Trophoblast cell (in vitro differentiated cells and primary cell): ENCODE results near the gene PHETA2.
A peak's percentile ranks its signal among the peaks of the same experiment; 100 is the strongest.

ENCODE experiments used
- DNase-seq, 2 donors: peaks; one replicate each; pipeline ENCODE4 v3.0.0-alpha.2; 2016
- H2AFZ ChIP-seq: 2 replicates; pipeline ENCODE4 v1.6.1; 2013; ENCODE audit warnings: low read length, moderate library complexity, mild to moderate bottlenecking; ENCODE audit not compliant: insufficient read depth, poor library complexity
- H2AK5ac ChIP-seq: 2 replicates; pipeline ENCODE4 v1.6.1; 2013; ENCODE audit warnings: mild to moderate bottlenecking, low read length
- H2BK120ac ChIP-seq: 2 replicates; pipeline ENCODE4 v1.6.1; 2013; ENCODE audit warnings: low read length, mild to moderate bottlenecking, moderate library complexity; ENCODE audit not compliant: insufficient read depth, poor library complexity
- H2BK12ac ChIP-seq: 2 replicates; pipeline ENCODE4 v1.6.1; 2013; ENCODE audit warnings: mild to moderate bottlenecking, low read length, moderate library complexity
- H2BK5ac ChIP-seq: 2 replicates; pipeline ENCODE4 v1.6.1; 2013; ENCODE audit warnings: low read length, low read depth, moderate library complexity, mild to moderate bottlenecking; ENCODE audit not compliant: poor library complexity
- H3K14ac ChIP-seq: 2 replicates; pipeline ENCODE4 v1.6.1; 2013; ENCODE audit warnings: mild to moderate bottlenecking, low read length
- H3K18ac ChIP-seq: 2 replicates; pipeline ENCODE4 v1.6.1; 2013; ENCODE audit warnings: mild to moderate bottlenecking, low read length
- H3K23ac ChIP-seq: 2 replicates; pipeline ENCODE4 v1.6.1; 2013; ENCODE audit warnings: low read length
- H3K27ac ChIP-seq: 2 replicates; pipeline ENCODE4 v1.5.1; 2013; ENCODE audit warnings: low read depth, mild to moderate bottlenecking, inconsistent platforms, low read length, moderate library complexity
- H3K27me3 ChIP-seq: 2 replicates; pipeline ENCODE4 v1.6.1; 2013; ENCODE audit warnings: inconsistent platforms, mild to moderate bottlenecking, low read length, moderate library complexity; ENCODE audit not compliant: insufficient read depth
- H3K36me3 ChIP-seq, 2 experiments: 1 replicate in 1 of 2; 2 replicates in 1 of 2; pipeline ENCODE4 v1.6.1; 2013; ENCODE audit warnings: low read length in 2 of 2, mild to moderate bottlenecking in 2 of 2, moderate library complexity in 1 of 2; ENCODE audit not compliant: insufficient read depth in 2 of 2, control insufficient read depth in 1 of 2
- H3K4ac ChIP-seq: 2 replicates; pipeline ENCODE4 v1.6.1; 2013; ENCODE audit warnings: low read depth, mild to moderate bottlenecking, low read length, moderate library complexity
- H3K4me1 ChIP-seq, 2 experiments: 1 replicate in 1 of 2; 2 replicates in 1 of 2; pipeline ENCODE4 v1.6.1; 2013; ENCODE audit warnings: low read length in 2 of 2, mild to moderate bottlenecking in 2 of 2, moderate library complexity in 1 of 2; ENCODE audit not compliant: insufficient read depth in 2 of 2, control insufficient read depth in 1 of 2
- H3K4me2 ChIP-seq: 2 replicates; pipeline ENCODE4 v1.6.1; 2013; ENCODE audit warnings: inconsistent platforms, mild to moderate bottlenecking, low read length, moderate library complexity
- H3K4me3 ChIP-seq: 2 replicates; pipeline ENCODE4 v1.5.1; 2013; ENCODE audit warnings: mild to moderate bottlenecking, low read depth, low read length, inconsistent platforms
- H3K79me1 ChIP-seq: one replicate; pipeline ENCODE4 v1.6.1; 2013; ENCODE audit warnings: low read length
- H3K79me2 ChIP-seq: 2 replicates; pipeline ENCODE4 v1.6.1; 2013; ENCODE audit warnings: low read length, mild to moderate bottlenecking; ENCODE audit not compliant: control insufficient read depth, insufficient read depth, poor library complexity
- H3K9ac ChIP-seq: 2 replicates; pipeline ENCODE4 v1.6.1; 2013; ENCODE audit warnings: mild to moderate bottlenecking, low read length
- H3K9me3 ChIP-seq: 2 replicates; pipeline ENCODE4 v1.6.1; 2013; ENCODE audit warnings: low read depth, mild to moderate bottlenecking, control low read depth, inconsistent platforms, low read length; ENCODE audit not compliant: insufficient read depth
- H4K12ac ChIP-seq: 2 replicates; pipeline ENCODE4 v1.6.1; 2013; ENCODE audit warnings: low read depth, mild to moderate bottlenecking, low read length, moderate library complexity
- H4K8ac ChIP-seq: 2 replicates; pipeline ENCODE4 v1.6.1; 2013; ENCODE audit warnings: low read depth, mild to moderate bottlenecking, low read length, moderate library complexity
- H4K91ac ChIP-seq: one replicate; pipeline ENCODE4 v1.6.1; 2013; ENCODE audit warnings: low read depth, mild to moderate bottlenecking, low read length, moderate library complexity
- WGBS: extraction: QIAGEN DNeasy Blood & Tissue Kit; methylation state at CpG from one replicate; pipeline ENCODE4 v1.1.7; 2013; ENCODE audit warnings: missing lambda C conversion rate; ENCODE audit not compliant: insufficient read length, insufficient coverage; ENCODE audit errors: extremely low coverage; 5-methylcytosine and 5-hydroxymethylcytosine counted together

The PHETA2 gene

GRCh38 chr22:42066937-42067336, 7.1 kb upstream of the PHETA2 start:
- no peak overlapping the region for H3K4me3 ChIP-seq
- WGBS: no CpG with 5 or more reads among the region's 10 CpGs

GRCh38 chr22:42067671-42068251, 6.3 kb upstream of the PHETA2 start:
- no peak overlapping the region for H2BK120ac ChIP-seq
- no peak overlapping the region for H2BK5ac ChIP-seq
- peaks cover 8 to 11% of the 10 kb centered on the region in 2 experiments for H3K36me3 ChIP-seq
- no peak overlapping the region for H3K18ac ChIP-seq
- H3K79me1 ChIP-seq: peaks cover 3% of the 10 kb centered on the region
- DNase-seq: no peak
- no peak overlapping the region for H2AK5ac ChIP-seq
- no CpG with 5 or more reads among the region's 14 CpGs for WGBS
- no peak overlapping the region for H3K23ac ChIP-seq
- H3K27me3 ChIP-seq: no peaks in the 10 kb centered on the region
- no peak overlapping the region for H3K4ac ChIP-seq
- peaks cover 3% of the 10 kb centered on the region for H3K79me2 ChIP-seq
- H3K9me3 ChIP-seq: peaks cover 1% of the 10 kb centered on the region
- no peak overlapping the region for H3K14ac ChIP-seq
- no peak overlapping the region for H2AFZ ChIP-seq
- H3K4me3 ChIP-seq: no peak overlapping the region
- H2BK12ac ChIP-seq: no peak overlapping the region
- no peak overlapping the region for H3K9ac ChIP-seq
- no peak overlapping the region for H3K4me2 ChIP-seq
- no peak overlapping the region for H3K27ac ChIP-seq
- H3K4me1 ChIP-seq: peaks cover 6 to 10% of the 10 kb centered on the region in 2 experiments
- no peak overlapping the region for H4K91ac ChIP-seq
- H4K12ac ChIP-seq: no peak overlapping the region
- no peak overlapping the region for H4K8ac ChIP-seq

More at GRCh38 chr22:42066937-42067336, 7.1 kb upstream of the PHETA2 start:
- Histone ChIP-seq H3K27ac (no peak overlapping the region), H3K79me2 (peaks cover 3% of the 10 kb centered on the region), H3K18ac (no peak overlapping the region), H2AFZ (no peak overlapping the region), H2AK5ac (no peak overlapping the region), H3K79me1 (peaks cover 3% of the 10 kb centered on the region), H3K36me3 (peaks cover 8 to 11% of the 10 kb centered on the region in 2 experiments), H3K4ac (no peak overlapping the region), H3K9me3 (peaks cover 1% of the 10 kb centered on the region), H2BK120ac (no peak overlapping the region), H3K23ac (no peak overlapping the region), H2BK12ac (no peak overlapping the region), H2BK5ac (no peak overlapping the region), H3K27me3 (no peaks in the 10 kb centered on the region), H4K91ac (no peak overlapping the region), H4K8ac (no peak overlapping the region), H3K4me1 (peaks cover 6 to 10% of the 10 kb centered on the region in 2 experiments), H3K4me2 (no peak overlapping the region), H3K14ac (no peak overlapping the region), H4K12ac (no peak overlapping the region), H3K9ac (no peak overlapping the region)
- no peak for DNase-seq

- H3K4me1 ChIP-seq: peaks cover 6 to 10% of the 10 kb centered on the region in 2 experiments
- no peak overlapping the region for H3K4me2 ChIP-seq
- no peak overlapping the region for H3K23ac ChIP-seq
- no peak overlapping the region for H2BK120ac ChIP-seq
- H4K8ac ChIP-seq: no peak overlapping the region
- peaks cover 8 to 11% of the 10 kb centered on the region in 2 experiments for H3K36me3 ChIP-seq
- H4K12ac ChIP-seq: no peak overlapping the region
- no peak overlapping the region for H3K14ac ChIP-seq
- no peak overlapping the region for H4K91ac ChIP-seq
- no peak overlapping the region for H3K4me3 ChIP-seq
- no CpG with 5 or more reads among the region's 4 CpGs for WGBS
- no peak overlapping the region for H3K4ac ChIP-seq
- no peaks in the 10 kb centered on the region for H3K27me3 ChIP-seq
- peaks cover 3% of the 10 kb centered on the region for H3K79me2 ChIP-seq
- H3K9ac ChIP-seq: no peak overlapping the region
- H3K9me3 ChIP-seq: peaks cover 1% of the 10 kb centered on the region
- no peak overlapping the region for H2BK5ac ChIP-seq
- no peak overlapping the region for H2BK12ac ChIP-seq
- no peak overlapping the region for H2AK5ac ChIP-seq
- peaks cover 3% of the 10 kb centered on the region for H3K79me1 ChIP-seq
- no peak overlapping the region for H3K27ac ChIP-seq
- no peak for DNase-seq
- no peak overlapping the region for H2AFZ ChIP-seq
- no peak overlapping the region for H3K18ac ChIP-seq
Measured at GRCh38 chr22:42068291-42068690, 5.8 kb upstream of the PHETA2 start.

- Histone ChIP-seq H2BK5ac (no peak overlapping the region), H3K23ac (no peak overlapping the region), H3K79me1 (peaks cover 8% of the 10 kb centered on the region), H3K4me2 (peak overlapping the region; percentile 77), H3K9ac (no peak overlapping the region), H3K4me1 (peaks cover 6 to 14% of the 10 kb centered on the region in 2 experiments), H3K14ac (no peak overlapping the region), H3K4ac (no peak overlapping the region), H3K4me3 (peak overlapping the region; percentile 66), H4K12ac (no peak overlapping the region), H3K18ac (no peak overlapping the region), H3K27me3 (no peaks in the 10 kb centered on the region), H4K8ac (peak overlapping the region; percentile 20), H2BK12ac (no peak overlapping the region), H3K79me2 (peaks cover 5% of the 10 kb centered on the region), H3K36me3 (peaks cover 8 to 11% of the 10 kb centered on the region in 2 experiments), H2BK120ac (no peak overlapping the region), H3K27ac (no peak overlapping the region), H2AFZ (peak overlapping the region; percentile 24), H3K9me3 (peaks cover 1% of the 10 kb centered on the region), H4K91ac (no peak overlapping the region), H2AK5ac (no peak overlapping the region)
- DNase-seq: peak in 1 of 2 donors; percentile 49
- no CpG with 5 or more reads among the region's 19 CpGs for WGBS
Measured at GRCh38 chr22:42069801-42070516, 4.1 kb upstream of the PHETA2 start.
